ENCODE measurements around the gene CSH2. TPM values are rescaled to one million over a fixed set of nuclear protein-coding genes. Genes with fewer than 3 reads are reported as not detected.

CSH2 gene
- total and polyA plus RNA-seq, 2 of the 13 experiments (the other 11 are each of a cell fraction or from before 2014, with no cell fraction given), result not detected

GRCh38 chr17:63842540-63843386, 30.7 kb downstream of the CSH2 start, which contains the start of gene SMARCD2 (continued):
- TF ChIP-seq ZNF484 (CRISPR knock-in tag; IDR thresholded peaks at IDR 0.05; ENCODE audit: borderline replicate concordance, low read depth) (no peak), HOXA7 (CRISPR knock-in tag; IDR thresholded peaks at IDR 0.05) (no peak), ZNF235 (CRISPR knock-in tag; IDR thresholded peaks at IDR 0.05; ENCODE audit: borderline replicate concordance) (peak; percentile 59; the same call in 1 of the 2 replicates), RARA (CRISPR knock-in tag; IDR thresholded peaks at IDR 0.05) (peak; percentile 92), JARID2 (CRISPR knock-in tag; IDR thresholded peaks at IDR 0.05; ENCODE audit: insufficient replicate concordance) (peak; percentile 95), ZNF75D (CRISPR knock-in tag; IDR thresholded peaks at IDR 0.05; ENCODE audit: borderline replicate concordance) (0 out of 2 replicates have a peak, but pooled peaks have one; percentile 52), MED13 (CRISPR knock-in tag; IDR thresholded peaks at IDR 0.05) (peak; percentile 92), RCOR2 (CRISPR knock-in tag; IDR thresholded peaks at IDR 0.05) (peak; percentile 10; the same call in 1 of the 2 replicates), RFXAP (CRISPR knock-in tag; IDR thresholded peaks at IDR 0.05; ENCODE audit: borderline replicate concordance) (peak; percentile 94), ZBTB46 (CRISPR knock-in tag; IDR thresholded peaks at IDR 0.05; ENCODE audit: borderline replicate concordance) (peak; percentile 2; the same call in 1 of the 2 replicates), SIX1 (CRISPR knock-in tag; IDR thresholded peaks at IDR 0.05; ENCODE audit: borderline replicate concordance) (peak; percentile 86), SRSF9 (IDR thresholded peaks at IDR 0.05; ENCODE audit: borderline replicate concordance, insufficient read depth, low read depth, low read length, poor library complexity, severe bottlenecking) (no peak), CBX1 (IDR thresholded peaks at IDR 0.05; ENCODE audit: low read depth) (peak; percentile 91), ZNF205 (CRISPR knock-in tag; IDR thresholded peaks at IDR 0.05) (peak; percentile 93), KDM5A (IDR thresholded peaks at IDR 0.05; ENCODE audit: borderline replicate concordance, low read length) (peak; percentile 74; the same call in 1 of the 2 replicates), ZNF572 (CRISPR knock-in tag; IDR thresholded peaks at IDR 0.05) (no peak), TBX3 (IDR thresholded peaks at IDR 0.05; ENCODE audit: borderline replicate concordance) (peak; percentile 78), NCOA2 (CRISPR knock-in tag; IDR thresholded peaks at IDR 0.05) (peak; percentile 83), RAD51 (IDR thresholded peaks at IDR 0.05; ENCODE audit: borderline replicate concordance) (no peak), IRF9 (CRISPR knock-in tag; IDR thresholded peaks at IDR 0.05; ENCODE audit: borderline replicate concordance) (peak; percentile 63), SAFB2 (CRISPR knock-in tag; IDR thresholded peaks at IDR 0.05; ENCODE audit: borderline replicate concordance, low read depth) (no peak; the same call in 1 of the 2 replicates), ZSCAN25 (CRISPR knock-in tag; IDR thresholded peaks at IDR 0.05) (peak; percentile 45), MED8 (CRISPR knock-in tag; IDR thresholded peaks at IDR 0.05; ENCODE audit: insufficient replicate concordance) (peak; percentile 64)
- TF ChIP-seq, protein P1, sequence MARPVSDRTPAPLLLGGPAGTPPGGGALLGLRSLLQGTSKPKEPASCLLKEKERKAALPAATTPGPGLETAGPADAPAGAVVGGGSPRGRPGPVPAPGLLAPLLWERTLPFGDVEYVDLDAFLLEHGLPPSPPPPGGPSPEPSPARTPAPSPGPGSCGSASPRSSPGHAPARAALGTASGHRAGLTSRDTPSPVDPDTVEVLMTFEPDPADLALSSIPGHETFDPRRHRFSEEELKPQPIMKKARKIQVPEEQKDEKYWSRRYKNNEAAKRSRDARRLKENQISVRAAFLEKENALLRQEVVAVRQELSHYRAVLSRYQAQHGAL (CRISPR knock-in tag; IDR thresholded peaks at IDR 0.05; ENCODE audit: not compliant biosample characterization), result peak; percentile 93
- TF ChIP-seq, protein P2, sequence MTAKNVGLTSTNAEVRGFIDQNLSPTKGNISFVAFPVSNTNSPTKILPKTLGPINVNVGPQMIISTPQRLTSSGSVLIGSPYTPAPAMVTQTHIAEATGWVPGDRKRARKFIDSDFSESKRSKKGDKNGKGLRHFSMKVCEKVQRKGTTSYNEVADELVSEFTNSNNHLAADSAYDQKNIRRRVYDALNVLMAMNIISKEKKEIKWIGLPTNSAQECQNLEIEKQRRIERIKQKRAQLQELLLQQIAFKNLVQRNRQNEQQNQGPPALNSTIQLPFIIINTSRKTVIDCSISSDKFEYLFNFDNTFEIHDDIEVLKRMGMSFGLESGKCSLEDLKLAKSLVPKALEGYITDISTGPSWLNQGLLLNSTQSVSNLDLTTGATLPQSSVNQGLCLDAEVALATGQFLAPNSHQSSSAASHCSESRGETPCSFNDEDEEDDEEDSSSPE (CRISPR knock-in tag; IDR thresholded peaks at IDR 0.05), result peak; percentile 78
